Stimulated activated CD4-positive, alpha-beta T cell treated with anti-CD3 and anti-CD28 coated beads, Interleukin-15, amount 100 ng/mL, for 1 hour (primary cell): ENCODE data around the gene PTRH2.
"Not testable (repeated sequence)": the region's sequence is repeated elsewhere in the genome, so short reads cannot be mapped to it uniquely, and the experiment has no call there.

Experiments used
- DNase-seq, 2 donors: peaks; one replicate each; pipeline ENCODE4 v3.0.0-alpha.2; 2020; ENCODE audit warnings: low read depth in 1 of 2, low spot score in 1 of 2

The PTRH2 gene

GRCh38 chr17:59671386-59671785, 35.8 kb downstream of the PTRH2 start:
- no peak for DNase-seq

GRCh38 chr17:59669944-59670343, 37.3 kb downstream of the PTRH2 start:
- DNase-seq: no peak

- DNase-seq: no peak
Measured at GRCh38 chr17:59669411-59669810, 37.8 kb downstream of the PTRH2 start.

- DNase-seq: no peak
Measured at GRCh38 chr17:59668816-59669215, 38.4 kb downstream of the PTRH2 start.

- DNase-seq: no peak
Measured at GRCh38 chr17:59666235-59666634, 41.0 kb downstream of the PTRH2 start.

GRCh38 chr17:59656624-59657023, 50.6 kb downstream of the PTRH2 start:
- DNase-seq: not testable (repeated sequence)

- no peak for DNase-seq
Measured at GRCh38 chr17:59652119-59652518, 55.1 kb downstream of the PTRH2 start.

- DNase-seq: no peak
Measured at GRCh38 chr17:59651346-59651745, 55.9 kb downstream of the PTRH2 start.

- no peak for DNase-seq
Measured at GRCh38 chr17:59650642-59651041, 56.6 kb downstream of the PTRH2 start.

- no peak for DNase-seq
Measured at GRCh38 chr17:59649886-59650285, 57.3 kb downstream of the PTRH2 start.
